Gastroesophageal sphincter (tissue), 3 donors: ENCODE measurements around the gene VMAC.
A peak's percentile ranks its signal among the peaks of the same experiment; 100 is the strongest.

Experiments
- EP300 ChIP-seq: sonication (generic); formaldehyde crosslinking; IDR thresholded peaks from one replicate; pipeline ENCODE4 v1.6.1; 2017; ENCODE audit warnings: antibody characterized with exemption, mild to moderate bottlenecking
- POLR2A ChIP-seq, 2 donors: fragments of 450-650 bp; IDR thresholded peaks; one replicate each; pipeline ENCODE4 v1.6.1; 2017; ENCODE audit warnings: antibody characterized with exemption in 2 of 2, mild to moderate bottlenecking in 2 of 2, moderate library complexity in 1 of 2
- POLR2AphosphoS5 ChIP-seq: sonication (generic); formaldehyde crosslinking; IDR thresholded peaks from one replicate; pipeline ENCODE4 v1.6.1; 2017; ENCODE audit warnings: antibody characterized with exemption
- TF ChIP-seq, protein P1 (sequence below), 4 experiments: fragments of 200-600 bp in 2 of 4; fragments of 450-650 bp in 2 of 4; sonication (generic) in 1 of 4; IDR thresholded peaks; one replicate each; pipeline ENCODE4 v1.5.1; 2017 to 2019; ENCODE audit warnings: antibody characterized with exemption in 4 of 4, mild to moderate bottlenecking in 2 of 4, moderate library complexity in 2 of 4

GRCh38 chr19:5943623-5944022 is 39.0 kb downstream of the VMAC start:
- TF ChIP-seq POLR2AphosphoS5 (peak; percentile 28), EP300 (no peak), POLR2A (IDR thresholded peaks at IDR 0.05) (no peak)
- TF ChIP-seq, protein P1, sequence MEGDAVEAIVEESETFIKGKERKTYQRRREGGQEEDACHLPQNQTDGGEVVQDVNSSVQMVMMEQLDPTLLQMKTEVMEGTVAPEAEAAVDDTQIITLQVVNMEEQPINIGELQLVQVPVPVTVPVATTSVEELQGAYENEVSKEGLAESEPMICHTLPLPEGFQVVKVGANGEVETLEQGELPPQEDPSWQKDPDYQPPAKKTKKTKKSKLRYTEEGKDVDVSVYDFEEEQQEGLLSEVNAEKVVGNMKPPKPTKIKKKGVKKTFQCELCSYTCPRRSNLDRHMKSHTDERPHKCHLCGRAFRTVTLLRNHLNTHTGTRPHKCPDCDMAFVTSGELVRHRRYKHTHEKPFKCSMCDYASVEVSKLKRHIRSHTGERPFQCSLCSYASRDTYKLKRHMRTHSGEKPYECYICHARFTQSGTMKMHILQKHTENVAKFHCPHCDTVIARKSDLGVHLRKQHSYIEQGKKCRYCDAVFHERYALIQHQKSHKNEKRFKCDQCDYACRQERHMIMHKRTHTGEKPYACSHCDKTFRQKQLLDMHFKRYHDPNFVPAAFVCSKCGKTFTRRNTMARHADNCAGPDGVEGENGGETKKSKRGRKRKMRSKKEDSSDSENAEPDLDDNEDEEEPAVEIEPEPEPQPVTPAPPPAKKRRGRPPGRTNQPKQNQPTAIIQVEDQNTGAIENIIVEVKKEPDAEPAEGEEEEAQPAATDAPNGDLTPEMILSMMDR (IDR thresholded peaks at IDR 0.05): no peak
